SU-DHL-6 (cell line): Measurements from ENCODE around the gene STPG3.

Experiments used
- H2AFZ ChIP-seq: fragments of 200-600 bp; sonication (generic); 2 replicates; pipeline ENCODE4 v1.6.1; 2014; ENCODE audit warnings: low read depth, mild to moderate bottlenecking, moderate library complexity, mixed read lengths, antibody characterized with exemption, low read length; ENCODE audit not compliant: severe bottlenecking
- H3F3A ChIP-seq: fragments of 200-600 bp; shearing (Covaris generic); 2 replicates; pipeline ENCODE4 v1.6.0; 2016; ENCODE audit warnings: antibody characterized with exemption, mild to moderate bottlenecking; ENCODE audit not compliant: insufficient read depth
- H3K27ac ChIP-seq: fragments of 200-600 bp; sonication (generic); 2 replicates; pipeline ENCODE4 v1.5.1; 2016; ENCODE audit warnings: low read depth, mild to moderate bottlenecking, low read length, moderate library complexity, mixed read lengths
- H3K27me3 ChIP-seq: fragments of 200-600 bp; sonication (generic), shearing (Covaris generic); 2 replicates; pipeline ENCODE4 v1.6.0; 2014; ENCODE audit warnings: mild to moderate bottlenecking, low read length
- H3K36me3 ChIP-seq: fragments of 200-600 bp; sonication (generic); 2 replicates; pipeline ENCODE4 v1.6.1; 2014; ENCODE audit warnings: mild to moderate bottlenecking, low read length, mixed read lengths
- H3K4me2 ChIP-seq: fragments of 300-600, 200-600 bp; shearing (Covaris generic), sonication (generic); 2 replicates; pipeline ENCODE4 v1.6.0; 2014; ENCODE audit warnings: low read length, low read depth, mild to moderate bottlenecking; ENCODE audit not compliant: poor library complexity, severe bottlenecking
- H3K4me3 ChIP-seq: fragments of 200-600 bp; sonication (generic); 2 replicates; pipeline ENCODE4 v1.5.1; 2014; ENCODE audit warnings: antibody characterized with exemption, low read length, mild to moderate bottlenecking, mixed read lengths; ENCODE audit not compliant: insufficient read depth, poor library complexity, severe bottlenecking
- H3K79me2 ChIP-seq: fragments of 200-600 bp; sonication (generic); 2 replicates; pipeline ENCODE4 v1.6.1; 2014; ENCODE audit warnings: mild to moderate bottlenecking, low read length, moderate library complexity; ENCODE audit not compliant: insufficient read depth
- H3K9ac ChIP-seq: fragments of 200-600 bp; sonication (generic); 2 replicates; pipeline ENCODE4 v1.7.0; 2014; ENCODE audit warnings: mild to moderate bottlenecking, low read length
- H3K9me2 ChIP-seq: fragments of 200-600 bp; sonication (generic); replicated peaks from 2 replicates; pipeline ENCODE4 v1.6.1; 2014; ENCODE audit warnings: low read length; ENCODE audit not compliant: insufficient read depth
- H3K9me3 ChIP-seq: fragments of 200-600 bp; sonication (generic); 2 replicates; pipeline ENCODE4 v1.6.1; 2014; ENCODE audit warnings: low read length, mixed read lengths; ENCODE audit not compliant: insufficient read depth
- H4K20me1 ChIP-seq: fragments of 200-600 bp; sonication (generic); 2 replicates; pipeline ENCODE4 v1.6.1; 2014; ENCODE audit warnings: low read depth, mild to moderate bottlenecking, antibody characterized with exemption, low read length, moderate library complexity, mixed read lengths
- CTCF ChIP-seq: fragments of 200-600 bp; sonication (generic); IDR thresholded peaks from one replicate; pipeline ENCODE4 v1.5.1; 2017; ENCODE audit warnings: antibody characterized with exemption, mild to moderate bottlenecking, low read length, moderate library complexity; ENCODE audit not compliant: insufficient read depth, poor library complexity, severe bottlenecking
- EZH2phosphoT487 ChIP-seq: fragments of 200-600 bp; sonication (generic), shearing (Covaris generic); conservative IDR thresholded peaks from 2 replicates; pipeline ENCODE4 v1.6.1; 2018; ENCODE audit warnings: mild to moderate bottlenecking, antibody characterized with exemption, low read length, moderate library complexity, mixed read lengths

Gene STPG3

DNA sequence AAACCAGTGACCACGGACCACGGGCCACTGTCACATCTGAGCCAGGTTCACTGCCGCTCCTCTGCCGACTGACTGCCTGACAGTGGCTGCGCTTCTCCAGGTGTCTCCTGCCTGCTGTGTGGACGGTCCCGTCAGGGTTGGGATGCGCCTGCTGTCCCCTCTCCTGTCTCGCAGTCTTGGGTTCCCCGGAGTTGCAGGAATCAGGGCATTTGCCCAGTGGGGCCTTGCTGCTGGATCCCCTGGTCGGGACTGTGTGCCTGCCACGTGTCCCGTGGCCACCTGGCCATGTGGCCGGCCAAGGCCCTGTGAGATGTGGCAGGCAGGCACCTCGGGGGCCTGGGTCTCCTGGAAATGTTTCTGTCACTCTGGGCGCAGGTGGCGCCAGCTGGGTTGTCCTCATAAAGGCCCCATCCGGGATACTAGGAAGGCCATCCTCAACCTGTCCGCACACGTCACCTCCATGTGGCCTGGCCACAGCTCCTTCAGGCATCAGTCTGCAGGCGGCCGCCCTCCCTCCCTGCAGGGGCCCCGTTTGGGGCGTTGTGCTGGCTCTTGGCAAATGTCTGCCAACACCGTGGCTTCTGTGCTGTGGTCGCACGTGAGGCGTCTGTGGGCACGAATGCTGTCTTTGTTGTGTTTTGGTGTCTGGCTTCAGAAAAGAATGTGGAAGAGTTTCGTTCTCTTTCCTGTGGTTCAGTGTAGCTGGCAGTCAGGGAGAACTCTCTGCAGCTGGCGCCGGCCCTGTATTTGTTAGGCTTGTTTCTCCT is 20.0 kb downstream of the STPG3 start:
- Histone ChIP-seq H2AFZ (no peak overlapping the region), H3K4me2 (no peak overlapping the region), H3K9me2 (no peaks in the 10 kb centered on the region), H3K36me3 (no peaks in the 10 kb centered on the region), H3K9ac (no peak overlapping the region), H3K27ac (no peak overlapping the region), H3K27me3 (no peaks in the 10 kb centered on the region), H3K9me3 (no peaks in the 10 kb centered on the region), H3F3A (0 out of 2 replicates have a peak, but pooled peaks cover 9% of the 10 kb centered on the region), H3K79me2 (no peaks in the 10 kb centered on the region), H3K4me3 (no peak overlapping the region), H4K20me1 (no peaks in the 10 kb centered on the region)
- TF ChIP-seq CTCF = no peak

DNA sequence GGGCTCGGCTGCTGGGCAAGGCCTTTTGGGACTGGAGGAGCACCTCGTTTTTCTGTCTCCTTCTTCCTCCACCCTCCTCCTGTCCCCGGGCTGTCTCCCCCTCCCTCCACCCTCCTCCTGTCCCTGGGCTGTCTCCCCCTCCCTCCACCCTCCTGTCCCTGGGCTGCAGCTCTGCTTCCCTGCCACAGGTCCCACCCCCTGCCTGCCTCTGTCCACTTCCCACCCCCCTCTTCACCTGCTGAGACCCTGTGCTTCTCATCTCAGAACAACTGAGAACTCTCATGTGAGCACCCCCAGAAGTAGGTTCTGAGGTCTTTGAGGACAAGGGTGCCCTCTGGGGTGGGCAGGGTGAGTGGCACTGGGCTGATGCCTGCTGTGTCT is 20.6 kb downstream of the STPG3 start:
- 0 out of 2 replicates have a peak, but pooled peaks cover 9% of the 10 kb centered on the region for H3F3A ChIP-seq
- no peaks in the 10 kb centered on the region for H3K79me2 ChIP-seq
- H2AFZ ChIP-seq = no peak overlapping the region
- no peak overlapping the region for H3K4me3 ChIP-seq
- no peaks in the 10 kb centered on the region for H3K9me3 ChIP-seq
- no peak overlapping the region for H3K9ac ChIP-seq
- H3K27ac ChIP-seq = no peak overlapping the region
- H3K27me3 ChIP-seq = no peaks in the 10 kb centered on the region
- no peaks in the 10 kb centered on the region for H3K9me2 ChIP-seq
- TF ChIP-seq EZH2phosphoT487 = no peak
- TF ChIP-seq CTCF = no peak
- no peaks in the 10 kb centered on the region for H3K36me3 ChIP-seq
- H4K20me1 ChIP-seq = no peaks in the 10 kb centered on the region
- no peak overlapping the region for H3K4me2 ChIP-seq

- Histone ChIP-seq H3K4me3 (no peak overlapping the region), H3K9me3 (no peaks in the 10 kb centered on the region), H4K20me1 (no peaks in the 10 kb centered on the region), H3K36me3 (no peaks in the 10 kb centered on the region), H3K27ac (no peak overlapping the region), H3K27me3 (no peaks in the 10 kb centered on the region), H2AFZ (no peak overlapping the region), H3F3A (0 out of 2 replicates have a peak, but pooled peaks cover 9% of the 10 kb centered on the region), H3K9ac (no peak overlapping the region), H3K4me2 (no peak overlapping the region), H3K9me2 (no peaks in the 10 kb centered on the region), H3K79me2 (no peaks in the 10 kb centered on the region)
- no peak for TF ChIP-seq CTCF
- no peak for TF ChIP-seq EZH2phosphoT487
These were observed 21.4 kb downstream of the STPG3 start for GRCh38 chr9:137272241-137273094.
